ENCODE data around the gene ITGB3.

- TF ChIP-seq CTCF (IDR thresholded peaks at IDR 0.05 in 8 of 11, conservative IDR thresholded peaks at IDR 0.05 in 3 of 11): no peak
- TF ChIP-seq POLR2A (IDR thresholded peaks at IDR 0.05): no peak
Measured at GRCh38 chr17:47203984-47204721, 49.5 kb upstream of the ITGB3 start.

All from spleen (tissue), 7 donors.